ENCODE results near the gene SLC30A9.

DNA sequence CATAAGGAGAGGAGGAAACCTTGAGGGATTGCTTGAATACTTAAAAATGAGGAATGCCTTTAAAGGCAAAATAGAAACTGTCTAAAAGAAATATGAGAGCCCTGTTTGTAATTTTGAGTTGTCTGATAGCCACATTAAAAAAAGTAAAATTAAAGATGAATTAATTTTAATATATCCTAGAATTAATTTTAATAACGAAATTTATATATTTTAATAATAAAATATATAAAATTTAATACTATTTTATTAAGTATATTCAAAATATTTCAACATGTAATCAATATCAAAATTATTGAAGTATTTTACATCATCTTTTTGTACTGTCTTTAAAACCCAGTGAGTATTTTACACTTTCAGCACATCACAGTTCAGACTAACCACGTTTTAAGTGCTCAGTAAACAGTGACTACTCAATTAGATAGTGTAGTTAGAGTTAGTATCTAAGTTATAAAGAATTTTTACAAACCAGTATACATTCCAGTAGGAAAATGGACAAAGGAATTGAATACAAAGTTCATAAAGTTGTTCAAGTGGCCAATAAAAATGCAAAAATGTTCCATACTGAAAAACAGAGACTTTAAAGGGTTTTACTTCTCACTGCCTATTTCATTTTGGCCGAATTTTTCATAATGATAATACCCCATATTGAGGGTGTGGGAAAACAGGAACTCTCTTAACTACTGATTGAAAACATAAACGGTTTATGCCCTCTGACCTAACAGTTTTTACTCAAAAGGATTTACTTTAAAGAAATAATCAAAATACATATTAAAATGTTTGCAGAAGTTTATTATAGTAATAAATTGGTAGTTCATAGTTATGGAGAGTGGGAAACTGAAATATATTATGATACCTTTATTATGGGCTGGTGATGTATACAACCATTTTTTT is 2.9 kb downstream of the SLC30A9 start:
- TF ChIP-seq EZH2 (IDR thresholded peaks at IDR 0.05; ENCODE audit: low read depth, unreplicated experiment): no peak
- TF ChIP-seq, protein P1, sequence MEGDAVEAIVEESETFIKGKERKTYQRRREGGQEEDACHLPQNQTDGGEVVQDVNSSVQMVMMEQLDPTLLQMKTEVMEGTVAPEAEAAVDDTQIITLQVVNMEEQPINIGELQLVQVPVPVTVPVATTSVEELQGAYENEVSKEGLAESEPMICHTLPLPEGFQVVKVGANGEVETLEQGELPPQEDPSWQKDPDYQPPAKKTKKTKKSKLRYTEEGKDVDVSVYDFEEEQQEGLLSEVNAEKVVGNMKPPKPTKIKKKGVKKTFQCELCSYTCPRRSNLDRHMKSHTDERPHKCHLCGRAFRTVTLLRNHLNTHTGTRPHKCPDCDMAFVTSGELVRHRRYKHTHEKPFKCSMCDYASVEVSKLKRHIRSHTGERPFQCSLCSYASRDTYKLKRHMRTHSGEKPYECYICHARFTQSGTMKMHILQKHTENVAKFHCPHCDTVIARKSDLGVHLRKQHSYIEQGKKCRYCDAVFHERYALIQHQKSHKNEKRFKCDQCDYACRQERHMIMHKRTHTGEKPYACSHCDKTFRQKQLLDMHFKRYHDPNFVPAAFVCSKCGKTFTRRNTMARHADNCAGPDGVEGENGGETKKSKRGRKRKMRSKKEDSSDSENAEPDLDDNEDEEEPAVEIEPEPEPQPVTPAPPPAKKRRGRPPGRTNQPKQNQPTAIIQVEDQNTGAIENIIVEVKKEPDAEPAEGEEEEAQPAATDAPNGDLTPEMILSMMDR (conservative IDR thresholded peaks at IDR 0.05; ENCODE audit: low read depth in 2 of 2): no peak
- no peak for TF ChIP-seq REST (IDR thresholded peaks at IDR 0.05; ENCODE audit: unreplicated experiment)
- no peak for TF ChIP-seq ETS1 (IDR thresholded peaks at IDR 0.05)
- TF ChIP-seq EZH2phosphoT487 (IDR thresholded peaks at IDR 0.05; ENCODE audit: unreplicated experiment): no peak
- TF ChIP-seq POLR2AphosphoS5 (IDR thresholded peaks at IDR 0.05; ENCODE audit: low read depth): no peak
- no peak for TF ChIP-seq ZNF331 (CRISPR knock-in tag; IDR thresholded peaks at IDR 0.05; ENCODE audit: low read depth)
- no peak for TF ChIP-seq STAT1 (IDR thresholded peaks at IDR 0.05; ENCODE audit: unreplicated experiment)
- no peak for TF ChIP-seq CREB1 (CRISPR knock-in tag; IDR thresholded peaks at IDR 0.05; ENCODE audit: low read depth)
- no peak for TF ChIP-seq JUNB (IDR thresholded peaks at IDR 0.05; ENCODE audit: unreplicated experiment)
- no peak for TF ChIP-seq NANOG (IDR thresholded peaks at IDR 0.05; ENCODE audit: borderline replicate concordance)
- TF ChIP-seq, protein P2, sequence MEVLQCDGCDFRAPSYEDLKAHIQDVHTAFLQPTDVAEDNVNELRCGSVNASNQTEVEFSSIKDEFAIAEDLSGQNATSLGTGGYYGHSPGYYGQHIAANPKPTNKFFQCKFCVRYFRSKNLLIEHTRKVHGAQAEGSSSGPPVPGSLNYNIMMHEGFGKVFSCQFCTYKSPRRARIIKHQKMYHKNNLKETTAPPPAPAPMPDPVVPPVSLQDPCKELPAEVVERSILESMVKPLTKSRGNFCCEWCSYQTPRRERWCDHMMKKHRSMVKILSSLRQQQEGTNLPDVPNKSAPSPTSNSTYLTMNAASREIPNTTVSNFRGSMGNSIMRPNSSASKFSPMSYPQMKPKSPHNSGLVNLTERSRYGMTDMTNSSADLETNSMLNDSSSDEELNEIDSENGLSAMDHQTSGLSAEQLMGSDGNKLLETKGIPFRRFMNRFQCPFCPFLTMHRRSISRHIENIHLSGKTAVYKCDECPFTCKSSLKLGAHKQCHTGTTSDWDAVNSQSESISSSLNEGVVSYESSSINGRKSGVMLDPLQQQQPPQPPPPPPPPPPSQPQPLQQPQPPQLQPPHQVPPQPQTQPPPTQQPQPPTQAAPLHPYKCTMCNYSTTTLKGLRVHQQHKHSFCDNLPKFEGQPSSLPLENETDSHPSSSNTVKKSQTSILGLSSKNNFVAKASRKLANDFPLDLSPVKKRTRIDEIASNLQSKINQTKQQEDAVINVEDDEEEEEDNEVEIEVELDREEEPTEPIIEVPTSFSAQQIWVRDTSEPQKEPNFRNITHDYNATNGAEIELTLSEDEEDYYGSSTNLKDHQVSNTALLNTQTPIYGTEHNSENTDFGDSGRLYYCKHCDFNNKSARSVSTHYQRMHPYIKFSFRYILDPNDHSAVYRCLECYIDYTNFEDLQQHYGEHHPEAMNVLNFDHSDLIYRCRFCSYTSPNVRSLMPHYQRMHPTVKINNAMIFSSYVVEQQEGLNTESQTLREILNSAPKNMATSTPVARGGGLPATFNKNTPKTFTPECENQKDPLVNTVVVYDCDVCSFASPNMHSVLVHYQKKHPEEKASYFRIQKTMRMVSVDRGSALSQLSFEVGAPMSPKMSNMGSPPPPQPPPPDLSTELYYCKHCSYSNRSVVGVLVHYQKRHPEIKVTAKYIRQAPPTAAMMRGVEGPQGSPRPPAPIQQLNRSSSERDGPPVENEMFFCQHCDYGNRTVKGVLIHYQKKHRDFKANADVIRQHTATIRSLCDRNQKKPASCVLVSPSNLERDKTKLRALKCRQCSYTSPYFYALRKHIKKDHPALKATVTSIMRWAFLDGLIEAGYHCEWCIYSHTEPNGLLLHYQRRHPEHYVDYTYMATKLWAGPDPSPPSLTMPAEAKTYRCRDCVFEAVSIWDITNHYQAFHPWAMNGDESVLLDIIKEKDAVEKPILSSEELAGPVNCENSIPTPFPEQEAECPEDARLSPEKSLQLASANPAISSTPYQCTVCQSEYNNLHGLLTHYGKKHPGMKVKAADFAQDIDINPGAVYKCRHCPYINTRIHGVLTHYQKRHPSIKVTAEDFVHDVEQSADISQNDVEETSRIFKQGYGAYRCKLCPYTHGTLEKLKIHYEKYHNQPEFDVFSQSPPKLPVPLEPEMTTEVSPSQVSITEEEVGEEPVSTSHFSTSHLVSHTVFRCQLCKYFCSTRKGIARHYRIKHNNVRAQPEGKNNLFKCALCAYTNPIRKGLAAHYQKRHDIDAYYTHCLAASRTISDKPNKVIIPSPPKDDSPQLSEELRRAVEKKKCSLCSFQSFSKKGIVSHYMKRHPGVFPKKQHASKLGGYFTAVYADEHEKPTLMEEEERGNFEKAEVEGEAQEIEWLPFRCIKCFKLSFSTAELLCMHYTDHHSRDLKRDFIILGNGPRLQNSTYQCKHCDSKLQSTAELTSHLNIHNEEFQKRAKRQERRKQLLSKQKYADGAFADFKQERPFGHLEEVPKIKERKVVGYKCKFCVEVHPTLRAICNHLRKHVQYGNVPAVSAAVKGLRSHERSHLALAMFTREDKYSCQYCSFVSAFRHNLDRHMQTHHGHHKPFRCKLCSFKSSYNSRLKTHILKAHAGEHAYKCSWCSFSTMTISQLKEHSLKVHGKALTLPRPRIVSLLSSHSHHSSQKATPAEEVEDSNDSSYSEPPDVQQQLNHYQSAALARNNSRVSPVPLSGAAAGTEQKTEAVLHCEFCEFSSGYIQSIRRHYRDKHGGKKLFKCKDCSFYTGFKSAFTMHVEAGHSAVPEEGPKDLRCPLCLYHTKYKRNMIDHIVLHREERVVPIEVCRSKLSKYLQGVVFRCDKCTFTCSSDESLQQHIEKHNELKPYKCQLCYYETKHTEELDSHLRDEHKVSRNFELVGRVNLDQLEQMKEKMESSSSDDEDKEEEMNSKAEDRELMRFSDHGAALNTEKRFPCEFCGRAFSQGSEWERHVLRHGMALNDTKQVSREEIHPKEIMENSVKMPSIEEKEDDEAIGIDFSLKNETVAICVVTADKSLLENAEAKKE (CRISPR knock-in tag; IDR thresholded peaks at IDR 0.05): no peak
- no peak for TF ChIP-seq ZNF114 (CRISPR knock-in tag; IDR thresholded peaks at IDR 0.05)

All from GM23338 (cell line).